Right atrium auricular region (tissue), 2 donors: ENCODE data around the gene FETUB. TPM values are rescaled to one million over a fixed set of nuclear protein-coding genes. Genes with fewer than 3 reads are reported as not detected.
"Not testable (repeated sequence)": the region's sequence is repeated elsewhere in the genome, so short reads cannot be mapped to it uniquely, and the experiment has no call there.

Experiments used
- DNase-seq: peaks from one replicate; pipeline ENCODE4 v3.0.0-alpha.2; 2019; ENCODE audit warnings: low spot score
- H3K27ac ChIP-seq, 2 donors: fragments of 200-600 bp; sonication (generic); 1 replicate in 1 of 2; 2 replicates in 1 of 2; pipeline ENCODE4 v1.5.1; 2016 to 2019
- H3K27me3 ChIP-seq, 2 donors: fragments of 200-600 bp; sonication (generic); one replicate each; pipeline versions ENCODE4 v1.5.1 to v1.6.0; 2017 to 2019
- H3K36me3 ChIP-seq: fragments of 200-600 bp; sonication (generic); one replicate; pipeline ENCODE4 v1.5.1; 2016
- H3K4me1 ChIP-seq, 2 donors: fragments of 200-600 bp; sonication (generic); one replicate each; pipeline versions ENCODE4 v1.5.1 to v1.6.0; 2017 to 2019
- H3K4me3 ChIP-seq, 2 donors: fragments of 200-600 bp; sonication (generic); 1 replicate in 1 of 2; 2 replicates in 1 of 2; pipeline ENCODE4 v1.5.1; 2017 to 2019; ENCODE audit warnings: mild to moderate bottlenecking in 1 of 2, moderate library complexity in 1 of 2
- H3K9me3 ChIP-seq, 2 donors: fragments of 200-600 bp; sonication (generic); one replicate each; pipeline ENCODE4 v1.5.1; 2019
- total RNA-seq, 2 donors: library from RNA; depleted of rRNA; stranded (reverse); fragments of >200 nt; gene quantifications; one replicate each; pipeline ENCODE4 v1.1.0, GENCODE V29; 2016
- TF ChIP-seq, protein P1 (sequence below), 2 donors: fragments of 200-600 bp; sonication (generic); IDR thresholded peaks; one replicate each; pipeline ENCODE4 v1.5.1; 2019; ENCODE audit warnings: antibody characterized with exemption in 2 of 2

The FETUB gene
- total RNA-seq, 2 donors from 2014 or later = not detected

DNA sequence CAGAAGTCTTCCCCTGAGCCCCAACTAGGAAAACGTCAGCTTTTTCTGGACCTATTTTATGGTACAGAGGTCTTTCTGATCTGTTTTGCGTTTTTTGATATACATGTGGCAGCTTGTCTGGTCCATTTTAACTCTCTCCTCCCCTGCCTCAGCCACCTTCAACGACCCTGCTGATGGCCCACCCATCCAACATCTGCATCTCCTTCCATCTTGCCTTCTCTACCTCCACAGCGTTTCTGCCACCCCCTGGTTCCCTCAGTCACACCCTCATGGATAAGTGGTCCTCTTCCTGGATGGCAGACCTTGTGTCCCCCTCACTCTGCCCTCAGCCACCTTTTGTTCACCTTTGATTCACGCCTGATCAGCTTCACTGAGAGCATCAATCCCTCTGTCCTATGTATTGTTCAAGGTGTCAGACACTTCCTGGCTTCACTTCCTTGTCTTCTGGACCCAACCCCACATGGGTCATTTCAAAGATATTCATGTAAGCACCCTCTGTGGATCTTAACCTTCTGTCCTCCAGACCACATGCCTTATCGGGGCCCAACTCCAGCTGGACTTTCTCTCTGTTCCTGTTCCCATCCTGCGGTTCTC, 13.8 kb upstream of the FETUB start:
- H3K4me3 ChIP-seq = no peak overlapping the region
- H3K36me3 ChIP-seq = no peaks in the 10 kb centered on the region
- DNase-seq = no peak
- no peaks in the 10 kb centered on the region for H3K4me1 ChIP-seq
- H3K27me3 ChIP-seq = no peaks in the 10 kb centered on the region
- no peaks in the 10 kb centered on the region for H3K9me3 ChIP-seq
- H3K27ac ChIP-seq = no peak overlapping the region
- TF ChIP-seq, protein P1, sequence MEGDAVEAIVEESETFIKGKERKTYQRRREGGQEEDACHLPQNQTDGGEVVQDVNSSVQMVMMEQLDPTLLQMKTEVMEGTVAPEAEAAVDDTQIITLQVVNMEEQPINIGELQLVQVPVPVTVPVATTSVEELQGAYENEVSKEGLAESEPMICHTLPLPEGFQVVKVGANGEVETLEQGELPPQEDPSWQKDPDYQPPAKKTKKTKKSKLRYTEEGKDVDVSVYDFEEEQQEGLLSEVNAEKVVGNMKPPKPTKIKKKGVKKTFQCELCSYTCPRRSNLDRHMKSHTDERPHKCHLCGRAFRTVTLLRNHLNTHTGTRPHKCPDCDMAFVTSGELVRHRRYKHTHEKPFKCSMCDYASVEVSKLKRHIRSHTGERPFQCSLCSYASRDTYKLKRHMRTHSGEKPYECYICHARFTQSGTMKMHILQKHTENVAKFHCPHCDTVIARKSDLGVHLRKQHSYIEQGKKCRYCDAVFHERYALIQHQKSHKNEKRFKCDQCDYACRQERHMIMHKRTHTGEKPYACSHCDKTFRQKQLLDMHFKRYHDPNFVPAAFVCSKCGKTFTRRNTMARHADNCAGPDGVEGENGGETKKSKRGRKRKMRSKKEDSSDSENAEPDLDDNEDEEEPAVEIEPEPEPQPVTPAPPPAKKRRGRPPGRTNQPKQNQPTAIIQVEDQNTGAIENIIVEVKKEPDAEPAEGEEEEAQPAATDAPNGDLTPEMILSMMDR (IDR thresholded peaks at IDR 0.05) = no peak

DNA sequence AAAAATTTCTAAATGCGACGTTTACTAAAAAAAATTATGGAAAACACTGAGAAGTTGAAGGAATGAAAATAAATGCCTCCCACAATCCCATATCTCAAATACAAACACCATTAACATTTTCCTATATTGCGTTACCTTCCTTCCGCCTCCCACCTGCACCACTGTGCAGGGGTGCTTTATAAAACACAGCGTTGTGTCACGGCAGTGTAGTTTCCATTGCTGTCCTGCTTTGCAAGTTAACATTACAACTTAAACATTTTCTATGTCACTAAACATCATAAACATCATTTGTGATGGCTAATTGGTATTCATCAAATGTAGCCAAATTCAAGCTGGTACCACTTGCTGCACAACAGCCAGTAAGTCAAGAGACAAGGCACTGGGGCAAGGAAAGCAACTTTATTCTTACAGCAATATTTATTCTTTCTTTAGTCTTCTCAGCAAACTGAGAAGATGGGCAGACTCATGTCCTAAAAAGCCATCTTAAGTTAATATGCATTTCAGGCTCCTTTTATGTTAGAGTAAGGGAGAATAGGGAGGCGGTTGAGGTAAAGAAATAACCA, 12.3 kb upstream of the FETUB start:
- no peak overlapping the region for H3K4me3 ChIP-seq
- no peaks in the 10 kb centered on the region for H3K4me1 ChIP-seq
- no peaks in the 10 kb centered on the region for H3K27me3 ChIP-seq
- no peaks in the 10 kb centered on the region for H3K36me3 ChIP-seq
- no peak overlapping the region for H3K27ac ChIP-seq
- no peak for DNase-seq
- TF ChIP-seq, protein P1 (IDR thresholded peaks at IDR 0.05) = no peak
- no peaks in the 10 kb centered on the region for H3K9me3 ChIP-seq

DNA sequence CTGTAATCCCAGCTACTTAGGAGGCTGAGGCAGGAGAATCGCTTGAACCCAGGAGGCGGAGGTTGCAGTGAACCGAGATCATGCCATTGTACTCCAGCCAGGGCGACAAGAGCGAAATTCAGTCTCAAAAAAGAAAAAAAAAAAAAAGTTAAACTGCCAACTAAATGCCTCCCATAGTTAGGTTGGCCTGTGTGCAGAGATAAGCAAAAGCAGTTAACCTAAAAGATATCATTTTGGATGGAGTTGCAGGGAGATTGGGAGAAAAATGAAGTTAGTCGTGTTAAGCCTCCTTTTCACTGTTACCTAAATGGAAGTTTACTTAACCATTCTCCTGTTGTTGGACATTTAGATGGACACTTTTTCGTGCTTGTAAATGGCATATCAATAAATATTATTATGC, 11.4 kb upstream of the FETUB start:
- Histone ChIP-seq H3K4me3 (no peak overlapping the region), H3K9me3 (no peaks in the 10 kb centered on the region), H3K36me3 (no peaks in the 10 kb centered on the region), H3K4me1 (no peaks in the 10 kb centered on the region), H3K27ac (no peak overlapping the region), H3K27me3 (no peaks in the 10 kb centered on the region)
- TF ChIP-seq, protein P1 (IDR thresholded peaks at IDR 0.05) = no peak
- no peak for DNase-seq

DNA sequence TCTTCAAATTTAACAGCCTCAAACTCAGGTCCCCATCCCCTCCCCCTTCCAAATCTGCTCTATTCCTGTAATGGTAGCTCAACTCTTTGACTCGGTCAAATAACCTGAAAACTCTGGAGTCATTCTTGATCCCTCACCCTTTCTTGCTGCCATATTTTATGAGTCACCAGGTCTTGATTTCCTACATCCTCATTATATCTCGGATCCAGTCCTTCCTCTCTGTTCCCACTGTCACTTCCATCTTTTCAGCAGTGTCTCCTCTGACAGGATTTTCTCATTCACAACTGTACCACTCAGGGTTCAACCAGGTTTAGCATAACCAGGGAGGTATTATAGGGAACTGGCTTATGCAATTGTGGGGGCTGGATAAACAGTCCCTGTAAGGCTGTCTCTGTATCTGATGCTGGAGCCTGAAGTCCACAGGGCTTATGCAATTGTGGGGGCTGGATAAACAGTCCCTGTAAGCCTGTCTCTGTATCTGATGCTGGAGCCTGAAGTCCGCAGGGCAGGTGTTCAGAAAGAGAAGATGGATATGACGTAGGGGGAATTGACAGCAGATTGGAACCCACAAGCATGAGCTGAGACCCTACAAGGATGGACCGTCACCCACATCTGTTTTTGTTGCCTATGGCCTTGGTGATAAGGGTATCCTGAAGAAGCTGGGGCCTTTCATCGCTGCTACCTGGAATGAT, 9.1 kb upstream of the FETUB start:
- DNase-seq = no peak
- H3K9me3 ChIP-seq = no peaks in the 10 kb centered on the region
- TF ChIP-seq, protein P1 (IDR thresholded peaks at IDR 0.05) = no peak

DNA sequence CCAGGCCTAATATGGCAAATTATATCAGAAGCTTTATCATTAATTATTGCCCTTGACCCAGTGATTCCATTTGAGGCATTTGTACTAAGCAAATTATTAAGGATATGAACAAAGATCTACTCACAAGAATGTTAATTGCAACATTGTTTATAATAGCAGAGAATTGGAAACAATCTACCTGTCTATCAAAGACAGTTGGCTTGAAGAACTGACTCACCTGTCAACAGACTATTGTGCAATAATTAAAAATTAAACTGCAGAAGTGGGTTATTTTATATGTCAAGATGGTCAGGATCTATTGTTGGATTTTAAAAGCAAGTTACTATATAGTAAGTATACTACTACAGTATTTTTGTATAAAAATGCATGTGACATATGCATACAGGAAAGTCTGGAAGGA, 6.7 kb upstream of the FETUB start:
- TF ChIP-seq, protein P1 (IDR thresholded peaks at IDR 0.05) = no peak
- no peak overlapping the region for H3K27ac ChIP-seq
- H3K4me3 ChIP-seq = no peak overlapping the region
- H3K9me3 ChIP-seq = no peaks in the 10 kb centered on the region
- H3K4me1 ChIP-seq = no peaks in the 10 kb centered on the region
- no peak for DNase-seq
- no peaks in the 10 kb centered on the region for H3K36me3 ChIP-seq
- H3K27me3 ChIP-seq = no peaks in the 10 kb centered on the region

More for the DNA sequence above, 9.1 kb upstream of the FETUB start:
- H3K36me3 ChIP-seq = no peaks in the 10 kb centered on the region
- no peak overlapping the region for H3K27ac ChIP-seq
- no peak overlapping the region for H3K4me3 ChIP-seq
- H3K4me1 ChIP-seq = no peaks in the 10 kb centered on the region
- H3K27me3 ChIP-seq = no peaks in the 10 kb centered on the region

DNA sequence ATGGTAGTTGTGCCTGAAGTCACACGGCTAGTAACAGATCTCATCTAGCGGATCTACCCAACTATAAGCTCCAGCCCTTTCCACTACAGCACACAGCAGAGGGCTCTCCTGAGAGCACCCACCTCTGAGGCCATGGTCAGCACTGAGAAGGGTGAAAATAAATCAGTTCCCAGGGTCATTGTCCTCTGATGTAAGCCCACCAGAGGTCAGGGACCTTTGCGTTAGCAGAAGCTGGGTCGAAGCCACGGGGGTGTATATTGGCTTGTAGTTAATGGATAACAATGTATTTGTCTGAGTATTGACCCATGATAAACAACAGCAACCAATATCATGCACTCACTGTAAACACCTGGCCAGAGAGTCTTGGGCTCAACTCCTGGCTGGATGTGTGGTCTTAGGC, 6.0 kb upstream of the FETUB start:
- H3K36me3 ChIP-seq, H3K4me1 ChIP-seq, H3K27ac ChIP-seq, H3K9me3 ChIP-seq, H3K27me3 ChIP-seq, H3K4me3 ChIP-seq, DNase-seq: not testable (repeated sequence)
